Fibroblast of lung (primary cell): Measurements from ENCODE around the gene SAPCD2.

ENCODE experiments used
- CTCF ChIP-seq, 2 donors: IDR thresholded peaks in 1 of 2; conservative IDR thresholded peaks in 1 of 2; 1 replicate in 1 of 2; 2 replicates in 1 of 2; pipeline ENCODE4 v1.5.1; 2011 to 2012; ENCODE audit warnings: low read length in 2 of 2, control low read depth in 1 of 2, inconsistent platforms in 1 of 2, low read depth in 1 of 2, mild to moderate bottlenecking in 1 of 2
- EZH2 ChIP-seq: IDR thresholded peaks from 2 replicates; pipeline ENCODE4 v1.5.1; 2012; ENCODE audit warnings: low read length, control low read depth, mild to moderate bottlenecking; ENCODE audit errors: missing control alignments

- no peak for TF ChIP-seq CTCF (conservative IDR thresholded peaks at IDR 0.05 in 1 of 2, IDR thresholded peaks at IDR 0.05 in 1 of 2; ENCODE audit: low read depth in 1 of 2, low read length in 2 of 2)
- no peak for TF ChIP-seq EZH2
Observed at GRCh38 chr9:137113385-137114159, 43.2 kb upstream of the SAPCD2 start.
